GM18519 (cell line): Measurements from ENCODE around the gene TSPAN31.
"Not testable (repeated sequence)": the region's sequence is repeated elsewhere in the genome, so short reads cannot be mapped to it uniquely, and the experiment has no call there.

Source experiments
- ATAC-seq: cut with Tn5 transposase; IDR thresholded peaks from one replicate; pipeline ENCODE4 v1.9.1; 2021; ENCODE audit warnings: mild to moderate bottlenecking, moderate library complexity; ENCODE audit not compliant: unreplicated experiment, low FRiP score

The TSPAN31 gene

DNA sequence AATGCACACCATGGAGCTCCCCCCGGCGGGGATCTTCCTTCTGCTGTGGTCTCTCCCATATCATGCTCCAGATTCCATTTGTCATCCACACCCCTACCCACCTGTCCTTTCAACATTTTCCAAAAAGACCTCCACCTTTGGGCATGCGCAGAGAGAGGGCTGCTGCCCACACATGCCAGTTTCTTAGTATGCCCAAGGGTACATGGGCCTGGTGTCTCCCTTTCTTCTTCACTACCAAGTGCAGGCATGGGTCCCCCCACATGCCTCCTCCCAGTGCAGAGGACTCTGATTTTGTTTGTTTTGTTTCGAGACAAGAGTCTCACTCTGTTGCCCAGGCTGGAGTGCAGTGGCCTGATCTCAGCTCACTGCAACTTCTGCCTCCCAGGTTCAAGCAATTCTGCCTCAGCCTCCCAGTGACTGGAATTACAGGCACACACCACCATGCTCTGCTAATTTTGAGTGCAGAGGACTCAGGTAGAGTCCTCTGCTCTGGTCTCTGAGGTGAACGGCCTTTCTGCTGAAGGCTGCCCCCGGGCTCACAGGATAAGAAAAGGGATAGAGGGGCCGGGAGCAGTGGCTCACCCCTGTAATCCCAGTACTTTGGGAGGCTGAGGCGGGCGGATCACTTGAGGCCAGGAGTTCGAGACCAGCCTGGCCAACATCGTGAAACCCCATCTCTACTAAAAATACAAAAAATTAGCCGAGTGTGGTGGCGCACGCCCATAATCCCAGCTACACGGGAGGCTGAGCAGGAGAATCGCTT is 22.8 kb upstream of the TSPAN31 start:
- not testable (repeated sequence) for ATAC-seq

DNA sequence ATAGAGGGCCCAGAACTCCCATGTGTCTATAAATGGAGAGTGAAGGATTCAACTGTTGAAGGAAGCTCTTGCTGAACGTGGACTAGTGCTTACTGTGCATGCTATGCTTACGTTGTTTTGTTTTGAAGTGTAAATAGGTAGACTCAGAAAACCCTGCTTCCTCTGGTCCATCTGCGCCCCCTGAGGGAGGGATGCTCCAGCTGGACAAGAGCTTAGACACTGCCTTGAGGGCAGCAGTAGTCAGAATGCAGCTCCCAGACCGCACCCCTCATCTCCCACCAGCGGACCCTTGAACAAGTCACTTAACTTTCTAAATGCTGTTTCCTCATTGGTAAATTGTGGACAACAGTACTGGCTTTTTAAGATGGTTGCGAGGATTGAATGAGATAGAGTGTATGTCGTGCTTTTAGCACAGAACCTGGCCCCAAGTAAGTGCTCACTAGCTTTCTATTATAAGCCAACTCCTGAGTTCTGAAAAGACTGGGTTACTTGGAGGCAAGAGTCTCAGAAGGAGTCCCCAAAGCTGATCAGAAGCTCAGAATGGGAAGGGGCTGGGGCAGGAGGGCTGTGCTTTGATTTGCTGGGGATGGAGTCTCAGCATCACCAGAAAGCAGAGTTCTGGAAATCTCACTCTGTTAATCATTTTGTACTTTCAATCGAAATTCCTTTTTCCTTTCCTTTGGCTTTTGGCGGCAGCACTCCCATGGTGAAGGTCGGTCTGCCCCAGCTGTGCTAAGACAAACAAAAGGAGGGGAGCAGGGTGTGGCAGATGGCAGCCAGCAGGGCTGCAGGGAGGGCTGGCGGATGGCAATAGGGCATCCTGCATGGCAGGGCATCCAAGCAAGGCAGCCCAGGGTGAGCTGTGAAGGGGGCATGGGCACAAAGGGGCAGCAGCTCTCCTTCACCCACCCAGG is 21.9 kb upstream of the TSPAN31 start:
- ATAC-seq, result no peak

DNA sequence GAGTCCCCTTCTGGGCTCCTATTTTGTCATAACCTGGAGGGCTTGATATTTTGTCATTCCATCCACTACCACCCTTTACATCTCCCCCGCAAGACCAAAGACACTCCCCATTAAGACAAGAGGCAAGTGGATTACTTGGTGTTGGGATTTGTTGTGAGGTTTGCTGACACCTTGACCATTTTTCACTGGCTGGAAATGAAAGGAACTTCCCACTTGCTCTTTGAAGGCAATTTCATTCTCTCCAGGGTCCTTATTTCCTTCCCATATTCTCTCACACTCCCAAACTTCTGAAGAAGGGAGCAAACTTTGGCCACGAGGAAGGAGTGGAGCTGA is 21.2 kb upstream of the TSPAN31 start:
- ATAC-seq, result no peak

DNA sequence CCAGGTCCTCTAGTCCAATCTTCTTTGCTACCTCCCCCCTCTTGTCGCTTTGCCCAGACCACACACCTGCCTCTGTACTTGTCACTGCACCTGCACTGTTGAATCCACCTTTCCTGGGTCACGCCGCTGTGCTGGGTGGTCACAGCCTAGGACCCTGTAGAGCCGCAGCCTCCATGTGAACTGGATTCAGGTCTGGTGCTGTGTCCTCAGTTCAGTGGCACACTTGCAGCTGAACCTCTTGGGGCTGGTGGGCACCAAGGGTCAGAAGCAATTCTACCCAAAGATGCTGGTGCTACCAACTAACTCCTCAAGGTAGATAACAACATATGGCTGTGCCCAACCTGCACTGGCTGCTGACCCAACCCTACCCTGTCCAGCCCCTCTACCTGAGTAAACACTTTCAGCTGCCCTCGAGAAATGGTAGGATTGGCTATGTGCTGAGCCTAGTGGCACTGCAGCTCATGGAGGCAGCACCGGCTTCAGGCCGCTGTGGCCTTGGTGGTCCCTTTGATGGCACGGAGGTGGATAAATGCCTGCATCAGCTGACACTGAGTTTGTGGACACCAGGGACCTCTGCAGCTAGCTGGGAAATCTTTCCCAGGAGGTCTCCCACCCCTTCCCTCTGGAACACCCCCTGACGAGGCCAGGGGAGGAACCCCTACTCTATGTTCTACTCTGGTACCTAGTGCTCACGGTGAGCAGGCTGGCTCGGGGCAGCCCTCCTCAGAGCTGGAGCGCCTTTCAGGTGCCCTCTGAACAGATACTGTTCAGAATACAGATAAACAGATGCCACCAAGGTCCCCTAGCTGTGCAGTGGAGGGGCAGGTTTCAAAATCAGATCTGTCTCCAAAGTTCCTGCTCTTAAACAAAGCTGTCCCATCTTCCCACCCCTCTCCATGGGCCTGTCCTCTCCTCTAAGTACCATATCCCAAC is 20.6 kb upstream of the TSPAN31 start:
- ATAC-seq, result no peak

DNA sequence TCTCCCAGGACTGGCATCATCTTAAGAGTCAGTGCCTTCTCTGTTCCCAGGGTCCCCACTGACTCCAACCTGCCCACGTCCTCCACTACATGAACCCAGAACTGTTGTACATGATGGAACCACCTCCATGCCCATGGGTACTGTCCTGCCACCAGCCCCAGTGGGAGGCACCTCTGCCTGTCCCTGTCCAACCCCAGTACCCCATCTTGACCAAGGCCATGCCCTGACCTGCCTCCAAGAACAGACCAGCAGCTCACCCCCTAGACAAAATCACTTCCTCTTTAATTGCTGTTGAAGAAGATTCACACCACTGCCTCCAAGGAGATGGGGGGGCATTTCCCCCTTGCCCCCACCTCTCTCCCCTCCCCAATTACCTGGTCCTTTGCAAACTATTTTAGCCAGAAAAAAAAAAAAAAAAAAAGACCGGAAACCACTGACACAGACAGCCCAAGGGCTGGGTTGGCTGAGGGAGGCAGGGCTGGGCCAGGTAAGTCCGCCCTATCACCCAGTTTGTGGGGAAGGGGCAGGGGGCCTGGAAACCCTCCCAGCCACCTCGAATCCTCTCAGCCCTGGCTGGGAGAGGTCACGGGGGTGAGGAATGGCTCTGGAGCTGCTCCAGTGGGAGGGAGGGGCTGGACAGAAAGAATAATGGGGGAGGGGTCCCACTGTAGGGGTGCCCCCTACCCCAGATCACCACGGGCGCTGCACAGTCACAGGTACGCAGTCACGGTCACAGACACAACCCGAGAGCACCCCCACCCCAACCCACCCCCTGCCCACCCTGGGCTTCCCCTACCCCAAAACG is 19.7 kb upstream of the TSPAN31 start:
- ATAC-seq, result no peak

DNA sequence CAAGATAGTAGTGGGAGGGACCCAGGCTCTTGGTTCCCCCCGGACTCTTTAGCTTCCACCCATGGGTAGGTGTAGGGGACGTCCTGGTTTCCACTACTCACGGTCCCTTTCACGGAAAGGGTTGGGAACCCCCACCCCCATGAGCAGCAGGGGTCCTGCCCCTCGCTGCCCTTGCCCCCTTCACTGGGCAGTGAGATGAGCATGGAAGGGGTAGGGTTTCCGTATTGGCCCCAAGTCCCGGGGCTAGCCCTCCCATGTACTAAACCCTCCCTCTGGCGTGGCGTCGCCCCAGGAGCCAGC is 19.0 kb upstream of the TSPAN31 start:
- no peak for ATAC-seq

DNA sequence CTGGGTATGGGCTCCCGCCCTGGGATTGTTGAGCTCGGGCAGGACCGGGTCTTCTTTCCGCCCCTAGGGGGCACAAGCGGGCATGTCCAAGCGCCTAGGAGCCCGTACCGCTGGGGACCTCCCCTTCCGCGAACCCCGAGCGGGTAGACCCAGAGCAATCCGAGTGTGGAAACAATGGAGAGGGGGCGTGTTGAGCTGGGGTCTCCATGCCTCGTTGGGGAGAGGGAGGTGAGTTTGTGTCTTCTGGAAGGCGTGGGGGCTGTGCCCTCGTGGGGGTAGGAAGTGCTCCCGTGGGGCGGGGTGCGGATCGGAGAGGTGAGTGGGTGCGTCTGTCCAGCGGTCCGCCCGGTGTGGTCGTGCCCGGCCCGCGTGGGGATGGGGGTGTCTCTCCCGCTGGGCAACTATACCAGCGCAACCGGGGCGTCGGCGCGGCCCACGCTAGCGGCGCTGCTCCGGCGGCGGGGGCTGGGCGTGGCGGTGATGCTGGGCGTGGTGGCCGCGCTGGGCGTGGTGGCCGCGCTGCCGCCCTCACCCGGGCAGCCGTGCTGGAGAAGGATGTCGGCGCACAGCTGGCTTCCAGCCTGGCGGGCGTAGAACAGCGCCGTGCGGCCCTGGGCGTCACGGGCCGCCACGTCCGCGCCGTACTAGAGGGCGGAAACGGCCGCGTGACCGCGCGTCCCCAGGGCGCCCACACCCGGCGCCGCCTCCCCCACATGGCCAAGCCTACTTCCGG is 18.5 kb upstream of the TSPAN31 start:
- no peak for ATAC-seq

DNA sequence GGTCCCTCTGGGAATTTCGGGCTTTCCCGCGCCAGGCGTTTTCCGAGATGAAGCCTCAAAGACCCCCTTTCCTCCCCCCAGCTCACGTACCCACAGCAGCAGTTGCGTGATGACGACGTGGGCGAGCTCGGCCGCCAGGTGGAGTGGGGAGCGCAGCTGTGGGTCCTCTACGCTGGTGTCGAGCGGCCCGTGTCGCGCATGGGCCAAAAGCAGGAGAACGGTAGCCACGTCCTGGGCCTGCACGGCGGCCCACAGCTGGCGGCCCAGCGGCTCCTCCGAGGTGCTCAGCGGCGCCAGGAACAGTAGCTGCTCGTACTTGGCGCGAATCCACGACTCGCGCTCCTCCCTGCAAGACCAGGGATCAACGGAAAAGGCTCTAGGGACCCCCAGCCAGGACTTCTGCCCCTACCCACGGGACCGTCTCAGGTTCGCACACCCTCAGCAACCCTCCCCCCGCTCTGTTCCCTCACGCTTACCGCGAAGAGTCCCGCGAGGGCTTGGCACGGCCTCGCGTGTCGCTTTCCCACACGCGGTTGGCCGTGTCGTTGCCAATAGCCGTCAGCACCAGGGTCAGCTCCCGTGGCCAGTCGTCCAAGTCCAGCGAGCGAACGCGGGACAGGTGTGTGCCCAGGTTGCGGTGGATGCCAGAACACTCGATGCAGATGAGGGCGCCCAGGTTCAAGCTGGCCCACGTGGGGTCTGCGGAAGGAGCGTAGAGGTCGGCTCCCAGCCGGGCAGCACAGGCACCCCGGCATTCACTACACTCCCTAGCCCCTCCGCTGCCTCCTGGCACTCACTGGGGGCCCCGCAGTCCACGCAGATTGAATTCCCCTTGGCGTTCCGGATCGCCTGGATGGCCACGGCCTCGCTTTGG is 17.7 kb upstream of the TSPAN31 start:
- ATAC-seq, result no peak

DNA sequence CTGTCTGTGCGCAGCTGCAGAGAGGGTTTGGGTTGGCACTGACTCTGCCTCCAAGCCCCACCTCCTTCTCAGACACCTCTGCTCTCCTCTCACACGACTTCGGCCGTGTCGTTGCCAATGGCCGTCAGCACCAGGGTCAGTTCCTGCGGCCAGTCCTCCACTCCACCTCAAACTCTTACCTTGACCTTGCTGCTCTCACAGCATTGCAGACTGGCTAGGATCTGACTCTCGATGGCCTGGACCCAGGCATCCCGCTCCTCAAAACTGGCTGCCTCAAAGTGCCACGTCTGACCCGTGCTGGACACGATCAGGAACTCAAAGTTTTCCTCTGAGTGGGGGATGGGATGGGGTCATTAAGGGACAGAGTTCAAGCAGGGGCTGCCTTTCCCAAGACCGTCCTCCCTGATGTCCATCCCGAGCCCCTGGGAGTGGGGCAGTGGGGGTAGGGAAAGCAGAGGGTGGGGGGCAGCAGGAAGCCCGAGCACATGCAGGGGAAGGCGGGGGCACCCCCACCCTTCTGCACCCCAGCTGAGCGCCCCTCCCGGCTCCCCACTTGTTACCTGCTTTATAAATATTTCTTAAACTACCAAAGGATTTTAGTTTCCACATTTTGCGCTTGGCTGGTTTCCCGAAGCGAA is 17.0 kb upstream of the TSPAN31 start:
- no peak for ATAC-seq

DNA sequence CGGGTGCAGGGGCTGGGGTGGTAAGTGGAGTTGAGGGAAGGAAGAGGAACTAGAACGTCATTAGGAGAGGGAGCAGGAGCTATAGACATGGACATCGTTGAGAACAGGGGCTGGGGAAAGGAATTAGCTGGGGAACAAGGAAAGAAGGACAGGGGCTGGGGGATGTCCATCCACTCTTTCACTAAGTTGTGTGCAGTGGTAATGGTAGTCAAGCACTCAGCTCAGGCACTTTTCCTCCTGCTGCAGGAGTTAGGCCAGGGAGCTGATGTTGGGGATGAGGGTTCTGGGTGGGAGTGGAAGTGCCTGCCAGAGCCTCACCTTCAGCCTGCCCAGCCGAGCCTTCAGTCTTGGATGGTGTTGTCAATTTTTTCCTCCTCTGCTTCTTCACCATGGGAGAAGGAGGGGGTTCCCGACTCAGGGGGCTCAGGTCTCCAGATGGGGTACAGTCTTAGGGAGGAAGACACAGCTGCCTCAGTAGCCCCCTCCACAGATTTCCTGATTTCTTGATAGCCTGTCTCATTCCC is 15.5 kb upstream of the TSPAN31 start:
- ATAC-seq, result no peak

DNA sequence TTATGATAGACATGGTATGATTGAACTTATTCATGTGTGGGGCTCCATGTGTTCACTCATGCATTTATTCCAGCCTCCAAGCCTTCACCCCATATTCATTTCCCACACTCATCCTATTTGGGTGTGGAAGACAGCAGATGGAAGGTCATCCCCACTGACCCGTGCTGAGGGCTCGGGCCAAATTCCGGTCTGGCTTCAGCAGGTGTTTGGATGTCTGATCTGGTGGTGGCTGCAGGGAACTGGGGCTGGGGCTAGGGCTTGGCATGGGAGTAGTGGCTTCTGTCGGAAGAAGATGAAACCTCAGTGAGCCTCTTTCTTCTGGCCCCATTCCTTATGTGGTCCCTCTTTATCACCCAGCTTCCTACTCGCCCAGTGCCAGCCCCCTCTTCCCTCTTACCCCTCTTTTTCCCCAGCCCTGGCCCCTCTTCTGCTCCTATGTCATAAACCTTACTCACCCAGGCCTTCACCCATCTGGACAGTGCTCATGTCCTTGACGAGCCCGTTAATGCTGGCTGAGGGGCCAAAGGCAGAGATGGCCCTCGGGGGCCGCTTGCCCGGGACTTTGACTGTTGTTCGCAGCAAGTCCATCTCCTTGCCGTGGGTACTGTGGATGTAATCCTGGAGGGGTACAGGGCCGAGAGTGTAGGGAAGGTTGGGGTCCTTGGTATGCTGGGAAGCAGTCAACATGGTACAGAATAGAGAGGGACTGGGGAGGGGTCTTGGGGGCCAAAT is 14.3 kb upstream of the TSPAN31 start:
- no peak for ATAC-seq

DNA sequence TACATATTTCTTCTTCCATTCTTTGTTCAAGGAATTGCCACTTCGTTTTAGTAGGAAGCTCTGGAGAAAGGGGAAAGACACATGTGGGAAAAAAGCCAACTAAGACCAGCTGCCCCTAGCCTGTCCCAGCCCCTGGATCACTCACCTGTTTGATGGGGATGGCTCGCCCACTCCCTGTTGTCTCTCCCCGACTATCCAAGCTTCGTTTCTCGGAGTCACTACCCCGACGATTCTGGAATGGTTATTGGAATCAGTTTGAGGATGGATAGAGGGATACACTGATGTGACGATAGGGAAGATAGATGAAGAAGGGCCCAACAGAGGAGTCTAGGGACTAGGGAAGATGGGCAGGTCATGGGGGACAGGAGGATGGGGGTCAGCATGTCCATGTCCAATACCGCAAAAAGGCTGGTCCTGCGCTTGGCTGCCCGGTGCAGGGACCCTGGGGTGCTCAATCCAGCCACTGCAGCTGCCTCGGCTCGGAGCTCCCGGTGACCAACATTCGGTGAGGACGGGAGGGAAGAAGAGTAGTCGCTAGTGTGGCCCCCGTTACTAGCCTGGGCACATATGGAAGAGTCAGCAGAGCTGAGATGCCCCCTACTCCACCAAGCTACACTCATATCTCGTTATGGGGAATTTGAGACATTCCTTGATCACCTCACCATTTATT is 13.3 kb upstream of the TSPAN31 start:
- no peak for ATAC-seq

DNA sequence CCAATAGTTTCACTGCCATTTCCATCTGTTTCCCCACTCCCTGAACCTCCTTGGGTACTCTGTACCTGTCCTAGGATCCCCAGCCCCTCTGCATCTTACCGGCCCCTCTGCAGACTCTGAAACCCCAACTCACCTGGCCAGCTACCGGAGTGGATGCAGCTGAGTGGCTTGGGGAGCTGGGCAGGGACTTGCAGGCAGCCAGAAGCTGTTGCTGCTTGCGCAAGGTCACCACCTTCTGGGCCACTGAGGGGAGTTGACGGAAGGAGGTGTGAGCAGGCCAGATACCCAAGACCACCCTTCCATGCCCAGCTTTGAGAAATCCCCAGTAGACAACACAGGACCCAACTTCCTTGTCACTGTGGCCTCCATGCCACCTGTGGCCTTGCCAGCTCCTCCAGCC is 12.6 kb upstream of the TSPAN31 start:
- ATAC-seq, result no peak

DNA sequence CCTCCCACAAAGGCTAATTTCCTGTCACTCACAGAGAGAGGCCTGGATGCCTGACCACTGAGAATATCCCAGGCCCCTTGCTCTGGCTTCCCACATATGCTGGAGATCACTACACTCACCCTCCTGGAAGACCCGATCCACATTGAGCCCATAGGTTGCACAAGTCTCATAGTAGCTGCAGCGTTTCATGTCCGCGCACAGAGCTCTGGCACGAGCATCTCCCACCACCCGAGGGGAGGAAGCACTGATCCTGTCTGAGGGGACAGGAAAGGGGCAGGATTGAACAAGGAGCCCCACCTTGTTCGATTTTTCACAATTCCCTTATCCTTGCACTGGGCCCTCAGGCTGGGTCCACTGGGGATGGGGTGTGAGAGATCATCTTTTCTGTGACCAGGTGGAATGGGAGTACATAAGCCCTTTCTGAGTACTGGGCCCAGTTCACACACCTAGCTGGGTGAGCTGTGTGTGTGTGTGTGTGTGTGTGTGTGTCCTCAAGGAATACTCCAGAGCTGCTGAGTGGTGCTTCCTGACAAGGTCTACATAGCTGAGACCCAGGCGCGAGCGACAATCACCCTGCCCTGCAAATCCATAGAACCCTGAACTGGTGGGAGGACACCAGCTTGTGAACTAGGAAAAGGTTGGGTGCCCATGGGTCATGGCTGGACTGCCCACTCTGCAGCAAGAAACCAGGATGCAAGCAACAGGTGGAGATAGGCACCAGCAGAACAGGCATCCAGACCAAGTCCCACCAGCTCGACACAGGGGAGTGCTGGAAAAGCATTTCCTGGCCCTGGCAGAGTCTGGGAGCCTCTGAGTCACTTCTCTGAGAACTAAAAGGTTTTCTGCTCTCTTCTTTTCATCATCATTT is 11.9 kb upstream of the TSPAN31 start:
- ATAC-seq, result no peak

DNA sequence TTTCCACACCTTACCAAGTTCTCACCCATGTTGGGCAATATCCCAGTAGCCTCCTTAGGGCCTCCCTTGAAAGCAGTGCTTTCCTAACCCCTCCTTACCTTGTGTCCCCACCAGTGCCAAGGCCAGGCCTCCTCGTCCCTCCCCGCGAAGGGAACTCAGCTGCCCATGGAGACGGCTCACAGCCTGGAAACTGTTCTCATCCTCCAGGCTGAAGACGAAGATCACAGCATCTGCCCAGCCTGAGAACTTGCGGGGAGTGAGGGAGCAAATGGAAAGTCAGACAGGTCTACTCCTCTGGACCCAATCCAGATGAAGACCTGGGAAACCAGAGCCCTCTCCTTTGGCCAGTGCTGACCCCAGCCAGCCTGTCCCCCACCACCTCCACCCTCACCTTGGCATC is 10.9 kb upstream of the TSPAN31 start:
- ATAC-seq, result no peak

DNA sequence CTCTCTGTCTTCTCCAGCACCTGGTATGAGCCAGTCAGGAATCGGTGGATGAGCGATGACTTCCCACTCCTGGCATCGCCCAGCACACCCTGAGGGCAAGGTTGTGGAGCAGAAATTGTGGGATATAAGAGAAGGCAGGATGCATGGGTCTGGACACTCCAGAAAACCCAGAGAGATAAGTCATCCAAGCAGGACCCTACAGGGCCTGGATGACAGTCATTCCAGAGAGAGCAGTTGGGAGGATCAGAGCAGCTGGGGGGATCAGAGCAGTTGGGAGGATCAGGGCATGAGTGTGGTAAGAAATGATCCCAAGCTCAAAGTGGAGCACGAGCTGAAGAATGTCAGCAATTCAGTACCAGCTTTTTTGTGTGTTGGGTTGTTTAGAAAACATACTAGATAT is 10.2 kb upstream of the TSPAN31 start:
- ATAC-seq, result no peak
